Mesothelial cell of epicardium (in vitro differentiated cells): ENCODE measurements around the gene ODC1. TPM values are rescaled to one million over a fixed set of nuclear protein-coding genes. Genes with fewer than 3 reads are reported as not detected.

Experiments
- DNase-seq, 2 experiments: peaks; one replicate each; pipeline ENCODE4 v3.0.0; 2021; ENCODE audit warnings: low spot score in 2 of 2; ENCODE audit not compliant: unreplicated experiment in 2 of 2
- H3K27ac Mint-ChIP-seq: 2 replicates; pipeline ENCODE4 v1.8.0; 2021; ENCODE audit warnings: mixed read lengths
- H3K27me3 Mint-ChIP-seq: 2 replicates; pipeline ENCODE4 v1.8.0; 2021; ENCODE audit warnings: low read depth, mixed read lengths
- H3K36me3 Mint-ChIP-seq: 2 replicates; pipeline ENCODE4 v1.8.0; 2021; ENCODE audit warnings: mixed read lengths
- H3K4me1 Mint-ChIP-seq: 2 replicates; pipeline ENCODE4 v1.8.0; 2021; ENCODE audit warnings: mixed read lengths
- H3K4me3 Mint-ChIP-seq: 2 replicates; pipeline ENCODE4 v1.8.0; 2021; ENCODE audit warnings: mild to moderate bottlenecking, moderate library complexity, mixed read lengths
- H3K9me3 Mint-ChIP-seq: 2 replicates; pipeline ENCODE4 v1.8.0; 2021; ENCODE audit warnings: mixed read lengths
- total RNA-seq: library from RNA; stranded (reverse); gene quantifications from 3 replicates; pipeline ENCODE4 v1.2.1, GENCODE V29; 2021
- TF ChIP-seq, protein P1 (sequence below): fragments of 200-600 bp; sonication (generic); IDR thresholded peaks from one replicate; pipeline ENCODE4 v1.5.0; 2021; ENCODE audit warnings: antibody characterized with exemption; ENCODE audit not compliant: unreplicated experiment

ODC1 gene
- total RNA-seq, 1 donor from 2014 or later, result 148 TPM

- no peak for DNase-seq
- TF ChIP-seq, protein P1, sequence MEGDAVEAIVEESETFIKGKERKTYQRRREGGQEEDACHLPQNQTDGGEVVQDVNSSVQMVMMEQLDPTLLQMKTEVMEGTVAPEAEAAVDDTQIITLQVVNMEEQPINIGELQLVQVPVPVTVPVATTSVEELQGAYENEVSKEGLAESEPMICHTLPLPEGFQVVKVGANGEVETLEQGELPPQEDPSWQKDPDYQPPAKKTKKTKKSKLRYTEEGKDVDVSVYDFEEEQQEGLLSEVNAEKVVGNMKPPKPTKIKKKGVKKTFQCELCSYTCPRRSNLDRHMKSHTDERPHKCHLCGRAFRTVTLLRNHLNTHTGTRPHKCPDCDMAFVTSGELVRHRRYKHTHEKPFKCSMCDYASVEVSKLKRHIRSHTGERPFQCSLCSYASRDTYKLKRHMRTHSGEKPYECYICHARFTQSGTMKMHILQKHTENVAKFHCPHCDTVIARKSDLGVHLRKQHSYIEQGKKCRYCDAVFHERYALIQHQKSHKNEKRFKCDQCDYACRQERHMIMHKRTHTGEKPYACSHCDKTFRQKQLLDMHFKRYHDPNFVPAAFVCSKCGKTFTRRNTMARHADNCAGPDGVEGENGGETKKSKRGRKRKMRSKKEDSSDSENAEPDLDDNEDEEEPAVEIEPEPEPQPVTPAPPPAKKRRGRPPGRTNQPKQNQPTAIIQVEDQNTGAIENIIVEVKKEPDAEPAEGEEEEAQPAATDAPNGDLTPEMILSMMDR, result no peak
- Mint-ChIP-seq H3K4me3 (no peak overlapping the region), H3K4me1 (peaks cover 12% of the 10 kb centered on the region), H3K27ac (no peak overlapping the region), H3K27me3 (no peaks in the 10 kb centered on the region), H3K36me3 (peaks cover 6% of the 10 kb centered on the region), H3K9me3 (no peaks in the 10 kb centered on the region)
Observed at GRCh38 chr2:10422732-10423399, 25.3 kb downstream of the ODC1 start.

- no peaks in the 10 kb centered on the region for H3K27me3 Mint-ChIP-seq
- no peak overlapping the region for H3K27ac Mint-ChIP-seq
- no peak overlapping the region for H3K4me3 Mint-ChIP-seq
- no peaks in the 10 kb centered on the region for H3K9me3 Mint-ChIP-seq
- H3K36me3 Mint-ChIP-seq, result peaks cover 3% of the 10 kb centered on the region
- TF ChIP-seq, protein P1, result no peak
- peaks cover 9% of the 10 kb centered on the region for H3K4me1 Mint-ChIP-seq
- DNase-seq, result no peak
Observed at GRCh38 chr2:10422251-10422650, 25.9 kb downstream of the ODC1 start.

DNA sequence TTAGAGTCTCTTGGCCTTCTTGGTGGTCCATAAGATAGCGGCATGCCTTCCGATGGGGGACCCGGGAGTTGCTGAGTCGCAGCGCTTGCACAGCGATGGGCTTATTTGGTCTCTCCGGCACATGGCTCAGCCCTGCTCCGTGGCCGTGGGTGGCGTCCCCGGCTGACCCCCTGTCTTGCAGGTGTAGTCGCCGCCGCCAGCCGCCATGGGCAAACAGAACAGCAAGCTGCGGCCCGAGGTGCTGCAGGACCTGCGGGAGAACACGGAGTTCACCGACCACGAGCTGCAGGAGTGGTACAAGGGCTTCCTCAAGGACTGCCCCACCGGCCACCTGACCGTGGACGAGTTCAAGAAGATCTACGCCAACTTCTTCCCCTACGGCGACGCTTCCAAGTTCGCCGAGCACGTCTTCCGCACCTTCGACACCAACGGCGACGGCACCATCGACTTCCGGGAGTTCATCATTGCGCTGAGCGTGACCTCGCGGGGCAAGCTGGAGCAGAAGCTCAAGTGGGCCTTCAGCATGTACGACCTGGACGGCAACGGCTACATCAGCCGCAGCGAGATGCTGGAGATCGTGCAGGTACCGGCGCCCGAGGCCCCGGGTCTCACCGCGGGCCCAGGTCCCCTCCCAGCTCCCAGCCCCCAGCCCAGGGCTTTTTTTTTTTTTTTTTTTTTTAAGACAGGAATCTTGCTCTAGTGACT is 28.4 kb downstream of the ODC1 start:
- DNase-seq, result no peak
- Mint-ChIP-seq H3K36me3 (peaks cover 2% of the 10 kb centered on the region), H3K27ac (no peak overlapping the region), H3K27me3 (no peaks in the 10 kb centered on the region), H3K9me3 (no peaks in the 10 kb centered on the region), H3K4me1 (peaks cover 9% of the 10 kb centered on the region), H3K4me3 (no peak overlapping the region)
- TF ChIP-seq, protein P1, result no peak

DNA sequence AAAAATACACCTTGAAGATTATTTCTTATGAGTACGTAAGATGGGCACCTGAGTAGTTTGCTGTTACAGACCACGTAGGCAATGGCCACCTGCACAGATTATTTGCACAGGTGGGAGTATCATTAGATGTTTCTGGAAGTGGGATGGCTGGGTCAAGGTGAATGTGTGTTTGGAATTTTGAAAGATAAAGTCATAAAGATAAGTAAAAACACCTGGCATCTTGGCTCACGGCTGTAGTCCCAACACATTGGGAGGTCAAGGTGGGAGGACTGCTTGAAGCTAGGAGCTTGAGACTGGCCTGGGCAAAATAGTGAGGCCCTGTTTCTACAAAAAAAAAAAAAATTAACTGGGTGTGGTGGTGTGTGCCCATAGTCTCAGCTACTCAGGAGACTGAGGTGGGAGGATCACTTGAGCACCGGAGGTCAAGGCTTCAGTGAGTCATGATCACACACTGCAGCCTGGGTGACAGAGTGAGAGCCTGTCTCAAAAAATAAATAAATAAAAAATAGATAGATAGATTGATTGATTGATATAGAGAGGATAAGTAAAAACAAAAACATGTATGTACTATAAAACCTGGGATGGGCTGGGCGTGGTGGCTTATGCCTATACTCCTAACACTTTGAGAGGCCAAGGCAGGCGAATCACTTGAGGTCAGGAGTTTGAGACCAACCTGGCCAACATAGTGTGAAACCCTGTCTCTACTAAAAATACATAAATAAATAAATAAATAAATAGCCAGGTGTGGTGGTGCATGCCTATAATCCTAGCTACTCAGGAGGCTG is 30.4 kb downstream of the ODC1 start:
- H3K27me3 Mint-ChIP-seq, result no peaks in the 10 kb centered on the region
- peaks cover 6% of the 10 kb centered on the region for H3K4me1 Mint-ChIP-seq
- no peak overlapping the region for H3K27ac Mint-ChIP-seq
- H3K9me3 Mint-ChIP-seq, result no peaks in the 10 kb centered on the region
- no peak overlapping the region for H3K4me3 Mint-ChIP-seq
- H3K36me3 Mint-ChIP-seq, result peaks cover 3% of the 10 kb centered on the region
- TF ChIP-seq, protein P1, result no peak
- DNase-seq, result no peak

GRCh38 chr2:10415640-10416039 is 32.5 kb downstream of the ODC1 start:
- DNase-seq, result no peak
- Mint-ChIP-seq H3K27me3 (no peaks in the 10 kb centered on the region), H3K27ac (no peak overlapping the region), H3K4me1 (peaks cover 6% of the 10 kb centered on the region), H3K36me3 (peaks cover 11% of the 10 kb centered on the region), H3K4me3 (no peak overlapping the region), H3K9me3 (peaks cover 3% of the 10 kb centered on the region)
- TF ChIP-seq, protein P1, result no peak
